Stimulated activated CD8-positive, alpha-beta memory T cell treated with anti-CD3 and anti-CD28 coated beads, Interleukin-2, amount 100 ng/mL, for 1 hour (primary cell): Measurements from ENCODE around the gene SMIM7.
"Not testable (repeated sequence)": the region's sequence is repeated elsewhere in the genome, so short reads cannot be mapped to it uniquely, and the experiment has no call there.

Source experiments
- DNase-seq, 2 donors: peaks; one replicate each; pipeline ENCODE4 v3.0.0-alpha.2; 2020; ENCODE audit warnings: low read depth in 2 of 2

The SMIM7 gene

DNA sequence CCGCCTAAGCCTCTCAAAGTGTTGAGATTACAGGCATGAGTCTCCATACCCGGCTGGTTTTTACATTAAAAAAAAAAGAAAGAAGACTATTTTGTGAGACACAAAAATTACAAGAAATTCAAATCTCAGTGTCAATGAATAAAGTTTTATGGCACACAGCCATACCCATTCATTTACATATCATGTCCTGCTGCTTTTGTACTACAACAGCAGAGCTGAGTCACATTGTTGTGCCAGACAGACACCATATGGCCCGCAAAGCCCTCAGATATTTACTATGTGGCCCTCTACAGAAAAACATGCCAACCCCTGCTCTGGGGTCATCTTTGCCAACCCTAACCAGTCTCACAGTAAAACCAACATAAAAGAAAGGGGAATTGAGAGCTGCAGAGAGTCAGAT, 5.3 kb downstream of the SMIM7 start:
- no peak for DNase-seq

- DNase-seq = no peak
Measured at GRCh38 chr19:16654140-16654539, 5.8 kb downstream of the SMIM7 start.

GRCh38 chr19:16652854-16653253, 7.1 kb downstream of the SMIM7 start:
- no peak for DNase-seq

DNA sequence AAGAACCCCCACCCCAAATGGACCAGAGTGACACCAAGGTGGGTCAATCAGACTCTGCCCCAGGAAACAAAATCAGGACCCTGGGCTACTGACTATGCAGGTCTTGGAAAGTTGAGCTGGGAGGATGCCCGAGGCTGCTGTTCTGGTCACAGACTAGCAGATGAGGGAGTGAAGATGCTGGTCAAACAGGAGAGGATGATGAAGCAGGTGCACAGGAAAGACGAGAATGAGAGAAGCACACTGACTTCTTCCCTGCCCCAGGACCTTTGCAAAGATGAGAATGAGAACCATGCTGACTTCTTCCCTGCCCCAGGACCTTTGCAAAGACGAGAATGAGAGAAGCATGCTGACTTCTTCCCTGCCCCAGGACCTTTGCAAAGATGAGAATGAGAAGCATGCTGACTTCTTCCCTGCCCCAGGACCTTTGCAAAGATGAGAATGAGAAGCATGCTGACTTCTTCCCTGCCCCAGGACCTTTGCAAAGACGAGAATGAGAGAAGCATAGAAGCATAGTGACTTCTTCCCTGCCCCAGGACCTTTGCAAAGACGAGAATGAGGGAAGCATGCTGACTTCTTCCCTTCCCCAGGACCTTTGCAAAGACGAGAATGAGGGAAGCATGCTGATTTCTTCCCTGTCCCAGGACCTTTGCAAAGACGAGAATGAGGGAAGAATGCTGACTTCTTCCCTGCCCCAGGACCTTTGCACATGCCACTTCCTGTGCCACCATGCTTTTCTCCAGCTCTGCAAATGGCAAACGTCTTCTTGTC, 8.3 kb downstream of the SMIM7 start:
- not testable (repeated sequence) for DNase-seq

DNA sequence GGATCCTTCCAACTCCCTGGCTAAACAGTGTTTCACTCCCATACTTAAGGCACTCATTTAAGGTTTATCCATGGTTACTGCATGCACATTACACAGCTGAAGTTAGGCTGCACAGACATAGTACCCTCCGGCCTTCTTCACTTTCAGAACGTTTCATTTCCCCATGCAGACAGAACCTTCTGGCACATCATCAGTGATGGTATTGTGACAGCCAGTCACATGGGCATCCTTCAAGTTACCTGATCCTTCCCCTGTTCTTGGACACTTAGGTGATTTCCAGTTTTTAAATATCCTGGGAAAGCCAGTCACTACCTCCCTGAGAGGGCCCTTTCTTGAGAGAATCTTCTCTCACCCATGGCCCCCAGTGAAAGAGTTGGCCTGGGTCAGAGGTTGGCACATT, 9.1 kb downstream of the SMIM7 start:
- DNase-seq = no peak

DNA sequence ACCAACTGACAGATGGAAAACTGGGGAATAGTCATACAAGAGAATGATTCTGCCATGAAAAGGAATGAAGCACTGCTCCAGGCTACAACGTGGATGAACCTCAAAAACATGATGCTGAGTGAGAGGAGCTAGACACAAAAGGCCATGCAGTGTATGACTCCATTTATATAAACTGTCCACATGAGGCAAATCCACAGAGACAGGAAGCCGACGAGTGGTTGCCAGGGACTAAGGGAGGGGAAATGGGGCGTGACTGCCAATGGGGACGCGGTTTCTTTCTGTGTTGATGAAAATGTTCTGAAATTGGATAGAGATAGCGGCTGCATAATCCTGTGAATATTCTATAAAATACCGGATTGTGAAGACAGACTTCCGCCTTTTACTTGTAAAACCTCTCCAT, 10.2 kb downstream of the SMIM7 start:
- no peak for DNase-seq

GRCh38 chr19:16645140-16645539, 14.8 kb downstream of the SMIM7 start:
- DNase-seq = no peak

- DNase-seq = no peak
Measured at GRCh38 chr19:16641695-16642094, 18.2 kb downstream of the SMIM7 start.

GRCh38 chr19:16640951-16641350, 19.0 kb downstream of the SMIM7 start:
- no peak for DNase-seq

DNA sequence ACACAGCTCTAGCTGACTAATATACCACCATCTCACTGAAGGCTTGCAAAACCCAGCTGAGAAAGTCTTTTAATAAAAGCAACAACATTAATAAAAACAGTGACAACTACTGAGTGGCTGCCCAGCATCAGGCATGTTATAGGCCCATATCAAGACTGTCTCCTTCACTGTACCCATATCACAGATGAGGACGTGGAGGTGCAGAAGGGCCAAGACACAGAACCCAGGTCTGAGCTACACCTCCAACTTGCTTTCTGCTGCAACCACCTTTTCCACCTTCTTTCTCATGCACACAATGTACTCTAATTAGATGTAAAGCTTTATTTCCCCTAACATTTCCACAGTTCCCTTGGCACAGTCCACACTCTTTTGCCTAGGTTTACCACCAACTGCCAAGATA, 21.3 kb downstream of the SMIM7 start:
- DNase-seq = no peak

DNA sequence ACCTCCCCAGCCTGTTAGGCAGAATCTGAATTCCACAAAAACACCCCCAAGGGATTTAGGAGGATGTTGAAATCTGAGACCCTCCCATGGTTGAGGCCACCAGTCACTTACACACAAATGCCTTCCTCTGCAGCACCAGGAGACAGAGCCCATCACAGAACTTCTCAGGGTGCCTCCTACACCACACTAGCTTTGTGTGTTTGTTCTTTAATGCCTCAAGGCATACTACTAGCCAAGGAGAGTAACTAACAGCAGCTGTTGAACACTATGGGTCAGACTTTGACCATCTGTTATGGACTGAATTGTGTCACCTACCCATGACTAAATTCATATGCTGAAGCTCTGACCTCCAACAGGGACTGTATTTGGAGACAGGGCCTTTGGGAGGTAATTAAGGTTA, 22.4 kb downstream of the SMIM7 start:
- no peak for DNase-seq

DNA sequence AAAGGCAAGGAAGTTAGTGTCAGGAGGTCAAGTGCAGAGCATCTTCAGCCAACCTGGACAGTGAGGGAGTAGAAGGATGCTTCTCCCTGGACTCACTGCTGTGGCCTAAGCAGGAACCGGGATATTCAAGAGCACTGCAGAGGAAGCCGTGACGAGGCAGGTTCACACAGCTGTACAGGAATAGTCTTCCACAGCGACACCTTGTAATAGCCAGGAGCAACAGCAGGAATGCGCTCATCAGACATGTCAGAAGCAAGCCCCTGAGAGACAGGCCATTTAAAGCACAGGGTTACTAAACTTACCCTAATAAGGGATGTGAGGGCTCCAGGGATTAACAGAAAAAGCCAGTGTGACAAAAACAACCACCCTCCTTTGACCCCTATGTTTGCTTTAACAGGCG, 28.5 kb downstream of the SMIM7 start:
- DNase-seq = no peak

GRCh38 chr19:16628984-16629691, 30.8 kb downstream of the SMIM7 start:
- no peak for DNase-seq

GRCh38 chr19:16628183-16628983, 31.6 kb downstream of the SMIM7 start, which contains the start of gene MED26:
TSS of gene MED26 (minus strand) at chr19:16628204. CDS start at chr19:16627943, 261 bp downstream.
- DNase-seq = peak; percentile 94

DNA sequence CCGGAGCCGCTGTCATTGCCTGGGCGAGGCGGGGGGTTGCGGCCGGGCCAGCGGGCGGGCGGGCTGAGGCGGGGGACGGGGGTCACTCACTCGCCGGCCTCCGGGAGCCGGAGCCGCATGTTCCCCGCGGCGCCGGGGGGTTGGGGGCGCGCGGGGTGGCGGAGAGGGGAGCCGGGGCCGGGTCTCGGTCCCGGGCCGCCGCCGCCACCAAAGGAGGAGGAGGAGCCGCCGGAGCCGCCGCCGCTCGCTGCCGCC, 32.1 kb downstream of the SMIM7 start:
- no peak for DNase-seq

GRCh38 chr19:16627193-16627927, 32.6 kb downstream of the SMIM7 start:
- DNase-seq = no peak

DNA sequence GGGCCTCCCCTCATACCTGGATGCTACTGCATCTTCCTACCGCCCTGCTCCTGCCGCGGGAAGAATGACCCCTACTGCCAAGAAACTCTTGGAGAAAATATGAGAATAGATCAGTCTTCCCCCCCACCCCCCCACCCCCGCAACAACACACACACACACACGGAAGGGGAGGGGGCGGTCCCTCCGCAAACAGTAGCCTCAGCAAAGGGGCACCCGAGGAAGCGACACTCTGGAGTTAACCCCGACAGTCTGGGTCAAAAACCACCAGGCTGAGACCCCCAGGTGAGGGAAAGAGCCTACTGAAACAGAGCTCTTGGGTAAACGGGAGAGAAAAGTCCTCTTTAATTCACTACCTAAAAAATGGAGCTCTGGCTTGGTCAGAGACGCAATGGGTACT, 33.1 kb downstream of the SMIM7 start:
- DNase-seq = no peak

DNA sequence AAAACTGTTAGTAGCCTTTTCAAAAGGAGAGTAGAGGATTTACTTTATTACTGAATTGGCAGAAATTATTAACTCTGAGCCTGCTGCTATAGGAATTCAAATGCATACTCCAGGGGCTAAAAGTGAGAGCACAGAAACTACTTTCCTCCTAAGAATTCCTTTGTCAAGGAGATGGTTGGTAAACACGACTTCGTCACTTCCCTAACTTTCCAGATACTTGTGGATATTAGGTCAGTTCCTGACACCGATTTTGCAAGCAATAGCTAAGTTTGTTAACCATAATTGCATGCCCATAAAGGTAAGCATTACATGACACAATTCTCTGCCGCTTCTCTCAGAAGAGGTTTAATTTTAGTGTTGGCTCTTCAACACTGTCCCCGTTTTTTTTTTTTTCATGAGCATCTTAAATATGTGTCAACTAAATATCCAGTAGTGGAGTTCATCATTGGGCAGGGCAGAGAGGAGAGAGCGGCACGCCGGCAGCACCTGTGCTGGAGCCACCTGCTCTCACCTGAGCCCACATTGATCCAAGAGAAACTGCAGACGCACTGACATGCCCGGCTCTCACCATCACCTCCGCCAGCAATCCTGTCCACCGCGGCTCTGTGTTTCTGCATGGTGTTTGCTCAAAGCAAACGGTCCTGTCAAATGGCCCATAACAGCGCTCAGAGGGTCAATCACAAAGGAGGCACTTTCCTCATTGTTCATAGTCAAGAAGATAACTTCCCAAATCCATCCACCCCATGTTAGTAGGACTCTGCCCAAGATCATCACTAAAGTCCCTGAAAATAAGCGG, 34.6 kb downstream of the SMIM7 start:
- no peak for DNase-seq

- no peak for DNase-seq
Measured at GRCh38 chr19:16624236-16624635, 35.7 kb downstream of the SMIM7 start.

DNA sequence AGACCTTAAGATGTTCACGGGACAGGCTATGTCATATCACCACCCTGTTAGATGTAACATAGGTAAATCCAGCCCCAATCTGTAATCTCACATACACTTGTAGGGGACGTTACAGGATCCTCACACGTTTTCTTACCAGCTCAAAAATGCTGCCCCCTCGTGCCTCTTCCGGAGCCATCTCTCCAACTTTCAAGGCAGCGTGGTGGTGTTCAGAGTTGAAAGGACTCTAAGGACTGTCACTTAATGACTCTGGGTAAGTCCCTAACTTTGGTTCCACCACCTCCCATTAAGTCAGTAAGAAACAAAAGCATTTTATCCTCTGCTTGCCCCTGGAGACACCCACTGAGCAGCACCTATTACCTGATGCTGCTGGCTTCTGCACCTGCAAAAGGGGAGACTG, 36.4 kb downstream of the SMIM7 start:
- no peak for DNase-seq

GRCh38 chr19:16623066-16623465, 36.9 kb downstream of the SMIM7 start:
- DNase-seq = no peak
